Endothelial cell (in vitro differentiated cells): ENCODE data around the gene CWC25. TPM values are rescaled to one million over a fixed set of nuclear protein-coding genes. Genes with fewer than 3 reads are reported as not detected.
A peak's percentile ranks its signal among the peaks of the same experiment; 100 is the strongest.

Source experiments
- DNase-seq: peaks from one replicate; pipeline ENCODE4 v3.0.0; 2021; ENCODE audit warnings: low spot score
- H3K27ac Mint-ChIP-seq: one replicate; pipeline ENCODE4 v1.8.0; 2021; ENCODE audit warnings: mixed read lengths, inconsistent platforms; ENCODE audit not compliant: unreplicated experiment
- H3K27me3 Mint-ChIP-seq: one replicate; pipeline ENCODE4 v1.8.0; 2021; ENCODE audit warnings: mild to moderate bottlenecking, moderate library complexity, mixed read lengths, inconsistent platforms; ENCODE audit not compliant: unreplicated experiment
- H3K36me3 Mint-ChIP-seq: one replicate; pipeline ENCODE4 v1.8.0; 2021; ENCODE audit warnings: mild to moderate bottlenecking, low read depth, mixed read lengths, inconsistent platforms; ENCODE audit not compliant: unreplicated experiment
- H3K4me1 Mint-ChIP-seq: one replicate; pipeline ENCODE4 v1.8.0; 2021; ENCODE audit warnings: mild to moderate bottlenecking, mixed read lengths, inconsistent platforms; ENCODE audit not compliant: unreplicated experiment
- H3K4me3 Mint-ChIP-seq: one replicate; pipeline ENCODE4 v1.8.0; 2021; ENCODE audit warnings: mild to moderate bottlenecking, mixed read lengths, inconsistent platforms; ENCODE audit not compliant: unreplicated experiment
- H3K9me3 Mint-ChIP-seq: one replicate; pipeline ENCODE4 v1.8.0; 2021; ENCODE audit warnings: mixed read lengths, inconsistent platforms; ENCODE audit not compliant: unreplicated experiment
- CTCF ChIP-seq: fragments of 200-600 bp; sonication (generic); IDR thresholded peaks from one replicate; pipeline ENCODE4 v1.5.0; 2021; ENCODE audit warnings: antibody characterized with exemption; ENCODE audit not compliant: unreplicated experiment
- total RNA-seq: library from RNA; stranded (reverse); fragmentation: NEBNext Ultra II Directional; extraction: Animal tissue kit (Norgen Biotek cat#: 25700); gene quantifications from one replicate; pipeline ENCODE4 v1.2.1, GENCODE V29; 2021; ENCODE audit not compliant: unreplicated experiment

Gene CWC25
- total RNA-seq, 1 donor from 2014 or later = 18.1 TPM

- Mint-ChIP-seq H3K9me3 (no peaks in the 10 kb centered on the region), H3K27ac (no peak overlapping the region), H3K27me3 (peaks cover 5% of the 10 kb centered on the region), H3K4me1 (peaks cover 4% of the 10 kb centered on the region), H3K36me3 (peaks cover 44% of the 10 kb centered on the region), H3K4me3 (no peak overlapping the region)
- no peak for DNase-seq
- TF ChIP-seq CTCF = no peak
Measured at GRCh38 chr17:38779965-38780752, 45.0 kb downstream of the CWC25 start.

DNA sequence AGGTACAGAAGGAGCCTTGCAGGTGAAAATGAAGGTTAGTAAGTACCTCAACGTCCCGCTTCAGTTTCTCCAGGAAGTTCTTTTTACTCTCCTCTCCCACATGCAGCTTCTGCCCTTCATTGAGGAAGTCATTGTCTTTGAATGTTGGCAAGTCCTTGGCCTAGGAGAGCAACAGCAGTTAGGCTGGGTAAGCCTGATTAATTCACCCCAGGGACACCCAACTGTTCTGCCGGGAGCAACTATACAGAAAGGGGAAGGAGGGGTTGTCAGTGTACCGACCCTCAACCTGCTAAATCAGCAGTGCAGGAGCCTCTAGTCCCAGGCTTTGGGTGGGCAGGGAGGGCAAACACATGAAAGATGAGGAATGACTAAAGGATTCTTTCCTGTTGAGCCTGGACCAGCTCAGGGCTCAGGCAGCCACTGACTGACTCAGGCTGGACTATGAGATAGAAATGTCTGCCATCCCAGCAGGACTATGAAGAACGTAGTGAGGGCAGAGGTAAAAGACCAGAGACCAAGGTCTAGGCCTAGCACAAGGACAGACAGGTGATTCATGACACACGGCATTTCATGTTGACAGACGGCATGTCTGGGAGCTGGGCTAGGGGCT lies 47.4 kb downstream of the CWC25 start:
- no peak overlapping the region for H3K27ac Mint-ChIP-seq

DNA sequence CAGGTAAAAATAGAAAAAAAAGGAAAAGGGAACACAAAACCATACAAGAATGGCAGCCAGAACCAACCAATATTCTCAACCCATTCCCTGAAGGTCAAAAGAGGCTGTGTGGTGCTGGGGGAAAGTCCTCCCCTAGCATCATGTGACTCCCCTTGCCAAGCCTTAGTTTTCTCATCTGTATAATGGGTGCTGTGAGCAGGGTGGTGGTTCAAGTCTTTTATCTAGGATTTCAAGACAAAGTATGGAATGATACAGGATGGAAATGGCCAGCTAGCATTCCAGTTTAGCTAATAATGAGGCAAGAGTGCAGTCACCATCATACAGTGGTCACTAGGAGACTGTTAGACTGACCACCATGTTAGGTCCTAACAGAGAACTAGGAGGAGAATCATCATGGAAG lies 51.9 kb downstream of the CWC25 start:
- Mint-ChIP-seq H3K4me1 (peaks cover 3% of the 10 kb centered on the region), H3K4me3 (peak overlapping the region; percentile 23), H3K9me3 (no peaks in the 10 kb centered on the region), H3K36me3 (peaks cover 41% of the 10 kb centered on the region), H3K27ac (no peak overlapping the region), H3K27me3 (peaks cover 6% of the 10 kb centered on the region)
- TF ChIP-seq CTCF = no peak
- no peak for DNase-seq

More for the DNA sequence above, 47.4 kb downstream of the CWC25 start:
- Mint-ChIP-seq H3K9me3 (no peaks in the 10 kb centered on the region), H3K4me3 (peak overlapping the region; percentile 51), H3K36me3 (peaks cover 48% of the 10 kb centered on the region), H3K4me1 (no peaks in the 10 kb centered on the region), H3K27me3 (peaks cover 7% of the 10 kb centered on the region)
- no peak for DNase-seq
- no peak for TF ChIP-seq CTCF

DNA sequence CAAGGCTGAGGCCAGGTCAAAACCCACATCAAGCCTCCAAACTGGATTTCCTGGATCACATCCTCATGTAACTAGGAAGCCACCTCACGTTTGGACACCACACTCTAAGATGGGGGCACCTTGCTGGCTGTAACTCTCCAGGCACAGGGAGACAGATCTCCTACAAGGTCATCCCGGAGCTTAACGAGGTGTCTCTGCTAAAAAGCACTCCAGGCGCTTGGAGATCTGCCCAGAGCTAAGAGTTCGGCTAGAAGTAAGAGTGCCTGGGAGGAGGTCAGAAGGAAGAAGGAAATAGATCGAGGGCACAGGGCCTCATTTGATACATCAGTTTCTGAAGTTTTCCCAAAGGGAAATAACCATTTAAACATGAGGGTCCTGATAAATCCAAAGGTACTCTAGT lies 56.7 kb downstream of the CWC25 start:
- H3K9me3 Mint-ChIP-seq = no peaks in the 10 kb centered on the region

More for the DNA sequence above, 56.7 kb downstream of the CWC25 start:
- DNase-seq = no peak
- H3K27me3 Mint-ChIP-seq = peaks cover 5% of the 10 kb centered on the region
- peaks cover 55% of the 10 kb centered on the region for H3K36me3 Mint-ChIP-seq
- no peak overlapping the region for H3K4me3 Mint-ChIP-seq
- peaks cover 5% of the 10 kb centered on the region for H3K4me1 Mint-ChIP-seq
- no peak for TF ChIP-seq CTCF
- H3K27ac Mint-ChIP-seq = peak overlapping the region; percentile 52
